ENCODE data around the gene UBR4. TPM values are rescaled to one million over a fixed set of nuclear protein-coding genes. Genes with fewer than 3 reads are reported as not detected.
"Not testable (repeated sequence)": the region's sequence is repeated elsewhere in the genome, so short reads cannot be mapped to it uniquely, and the experiment has no call there.

UBR4 gene
- total RNA-seq, 1 donor: 149 TPM

- H3K9me3 ChIP-seq (ENCODE audit: low read depth, low read length): no peaks in the 10 kb centered on the region
Observed at GRCh38 chr1:19219451-19219850, 9.4 kb upstream of the UBR4 start.

DNA sequence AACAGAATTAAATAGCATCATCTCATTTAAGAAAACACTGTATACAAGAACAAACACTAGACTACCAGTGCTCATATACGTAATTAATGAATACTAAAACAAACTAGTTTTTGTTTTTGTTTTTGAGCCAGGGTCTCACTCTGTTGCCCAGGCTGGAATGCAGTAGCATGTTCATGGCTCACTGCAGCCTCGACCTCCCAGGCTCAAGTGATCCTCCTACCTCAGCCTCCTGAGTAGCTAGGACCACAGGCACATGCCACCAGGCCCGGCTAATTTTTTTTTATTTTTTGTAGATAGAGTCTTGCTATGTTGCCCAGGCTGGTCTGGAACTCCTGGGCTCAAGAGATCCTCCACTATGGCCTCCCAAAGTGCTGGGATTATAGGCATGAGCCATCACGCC is 6.5 kb upstream of the UBR4 start:
- H3K79me2 ChIP-seq (ENCODE audit: insufficient read depth, low read length): peaks cover 49% of the 10 kb centered on the region
- not testable (repeated sequence) for H3K4me3 ChIP-seq (ENCODE audit: insufficient read depth, low read length); H2AFZ ChIP-seq (ENCODE audit: low read length); H3K9me3 ChIP-seq (ENCODE audit: low read depth, low read length); H3K27ac ChIP-seq (ENCODE audit: low read depth, low read length); DNase-seq (ENCODE audit: insufficient read length, low spot score, missing footprints); H3K4me2 ChIP-seq (ENCODE audit: insufficient read depth, low read length); H4K20me1 ChIP-seq (ENCODE audit: insufficient read depth, low read length); H3K27me3 ChIP-seq (ENCODE audit: insufficient read depth, low read length)
- peaks cover 10% of the 10 kb centered on the region for H3K4me1 ChIP-seq (ENCODE audit: insufficient read depth, low read length)
- H3K36me3 ChIP-seq (ENCODE audit: insufficient read depth, low read length): peaks cover 52% of the 10 kb centered on the region

More at GRCh38 chr1:19219451-19219850, 9.4 kb upstream of the UBR4 start:
- H3K4me2 ChIP-seq (ENCODE audit: insufficient read depth, low read length): no peak overlapping the region
- H3K4me1 ChIP-seq (ENCODE audit: insufficient read depth, low read length): no peaks in the 10 kb centered on the region
- H3K4me3 ChIP-seq (ENCODE audit: insufficient read depth, low read length): no peak overlapping the region
- peaks cover 71% of the 10 kb centered on the region for H3K36me3 ChIP-seq (ENCODE audit: insufficient read depth, low read length)
- no peak for DNase-seq (ENCODE audit: insufficient read length, low spot score, missing footprints)
- H3K79me2 ChIP-seq (ENCODE audit: insufficient read depth, low read length): peaks cover 23% of the 10 kb centered on the region
- no peak overlapping the region for H3K27ac ChIP-seq (ENCODE audit: low read depth, low read length)
- H3K27me3 ChIP-seq (ENCODE audit: insufficient read depth, low read length): no peaks in the 10 kb centered on the region
- H2AFZ ChIP-seq (ENCODE audit: low read length): no peak overlapping the region
- peaks cover 9% of the 10 kb centered on the region for H4K20me1 ChIP-seq (ENCODE audit: insufficient read depth, low read length)
- no peak for TF ChIP-seq CTCF (IDR thresholded peaks at IDR 0.05; ENCODE audit: extremely low read depth, low read depth, low read length)

GRCh38 chr1:19213580-19213979 is 3.5 kb upstream of the UBR4 start:
- H3K36me3 ChIP-seq (ENCODE audit: insufficient read depth, low read length): peaks cover 31% of the 10 kb centered on the region
- TF ChIP-seq CTCF (IDR thresholded peaks at IDR 0.05; ENCODE audit: extremely low read depth, low read depth, low read length): no peak
- H3K27ac ChIP-seq (ENCODE audit: low read depth, low read length): no peak overlapping the region

DNA sequence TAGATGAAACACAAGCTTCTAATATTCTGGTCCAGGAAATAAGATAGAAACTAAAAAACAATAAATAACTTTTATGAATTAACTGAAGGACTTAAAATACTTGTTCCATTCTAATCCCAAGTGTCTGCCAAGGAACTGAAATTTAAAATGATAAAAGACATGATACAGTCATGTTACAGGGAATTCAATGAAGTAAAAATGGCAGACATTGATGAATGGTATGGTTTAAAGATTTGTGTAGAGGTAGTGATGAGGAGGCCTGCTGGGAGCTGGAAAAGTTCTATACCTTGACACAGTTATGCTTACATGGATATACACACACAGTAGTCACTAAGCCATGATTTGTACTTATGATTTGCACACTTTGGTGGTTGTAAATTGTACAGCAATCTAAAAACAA is 2.1 kb upstream of the UBR4 start:
- no peaks in the 10 kb centered on the region for H3K9me3 ChIP-seq (ENCODE audit: low read depth, low read length)
- H3K27ac ChIP-seq (ENCODE audit: low read depth, low read length): no peak overlapping the region
- no peak overlapping the region for H3K4me2 ChIP-seq (ENCODE audit: insufficient read depth, low read length)
- peaks cover 21% of the 10 kb centered on the region for H4K20me1 ChIP-seq (ENCODE audit: insufficient read depth, low read length)
- no peak overlapping the region for H3K4me3 ChIP-seq (ENCODE audit: insufficient read depth, low read length)
- DNase-seq (ENCODE audit: insufficient read length, low spot score, missing footprints): no peak
- no peak overlapping the region for H2AFZ ChIP-seq (ENCODE audit: low read length)
- peaks cover 86% of the 10 kb centered on the region for H3K79me2 ChIP-seq (ENCODE audit: insufficient read depth, low read length)
- peaks cover 26% of the 10 kb centered on the region for H3K4me1 ChIP-seq (ENCODE audit: insufficient read depth, low read length)
- no peak for TF ChIP-seq CTCF (IDR thresholded peaks at IDR 0.05; ENCODE audit: extremely low read depth, low read depth, low read length)
- no peaks in the 10 kb centered on the region for H3K27me3 ChIP-seq (ENCODE audit: insufficient read depth, low read length)
- H3K36me3 ChIP-seq (ENCODE audit: insufficient read depth, low read length): peaks cover 22% of the 10 kb centered on the region

More at GRCh38 chr1:19213580-19213979, 3.5 kb upstream of the UBR4 start:
- no peaks in the 10 kb centered on the region for H3K9me3 ChIP-seq (ENCODE audit: low read depth, low read length)
- no peak overlapping the region for H3K4me3 ChIP-seq (ENCODE audit: insufficient read depth, low read length)
- no peak for DNase-seq (ENCODE audit: insufficient read length, low spot score, missing footprints)
- no peak overlapping the region for H2AFZ ChIP-seq (ENCODE audit: low read length)
- peaks cover 72% of the 10 kb centered on the region for H3K79me2 ChIP-seq (ENCODE audit: insufficient read depth, low read length)
- H4K20me1 ChIP-seq (ENCODE audit: insufficient read depth, low read length): peaks cover 10% of the 10 kb centered on the region
- no peaks in the 10 kb centered on the region for H3K27me3 ChIP-seq (ENCODE audit: insufficient read depth, low read length)
- peaks cover 22% of the 10 kb centered on the region for H3K4me1 ChIP-seq (ENCODE audit: insufficient read depth, low read length)
- no peak overlapping the region for H3K4me2 ChIP-seq (ENCODE audit: insufficient read depth, low read length)

Data from osteoblast (primary cell).